ENCODE data around the gene ANKRD36.
"Not testable (repeated sequence)": the region's sequence is repeated elsewhere in the genome, so short reads cannot be mapped to it uniquely, and the experiment has no call there.

DNA sequence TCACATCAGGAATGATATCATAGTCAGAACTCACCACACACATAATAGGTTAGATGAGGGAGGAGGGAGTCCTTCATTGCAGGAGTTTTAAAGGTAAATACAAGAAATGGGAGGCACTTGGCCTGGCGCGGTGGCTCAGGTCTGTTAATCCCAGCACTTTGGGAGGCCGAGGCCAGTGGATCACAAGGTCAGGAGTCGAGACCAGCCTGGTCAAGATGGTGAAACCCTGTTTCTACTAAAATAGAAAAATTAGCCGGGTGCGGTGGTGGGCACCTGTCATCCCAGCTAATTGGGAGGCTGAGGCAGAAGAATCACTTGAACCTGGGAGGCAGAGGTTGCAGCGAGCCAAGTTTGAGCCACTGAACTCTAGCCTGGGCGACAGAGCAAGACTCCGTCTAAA lies 1.7 kb upstream of the ANKRD36 start:
- TF ChIP-seq, protein P1, sequence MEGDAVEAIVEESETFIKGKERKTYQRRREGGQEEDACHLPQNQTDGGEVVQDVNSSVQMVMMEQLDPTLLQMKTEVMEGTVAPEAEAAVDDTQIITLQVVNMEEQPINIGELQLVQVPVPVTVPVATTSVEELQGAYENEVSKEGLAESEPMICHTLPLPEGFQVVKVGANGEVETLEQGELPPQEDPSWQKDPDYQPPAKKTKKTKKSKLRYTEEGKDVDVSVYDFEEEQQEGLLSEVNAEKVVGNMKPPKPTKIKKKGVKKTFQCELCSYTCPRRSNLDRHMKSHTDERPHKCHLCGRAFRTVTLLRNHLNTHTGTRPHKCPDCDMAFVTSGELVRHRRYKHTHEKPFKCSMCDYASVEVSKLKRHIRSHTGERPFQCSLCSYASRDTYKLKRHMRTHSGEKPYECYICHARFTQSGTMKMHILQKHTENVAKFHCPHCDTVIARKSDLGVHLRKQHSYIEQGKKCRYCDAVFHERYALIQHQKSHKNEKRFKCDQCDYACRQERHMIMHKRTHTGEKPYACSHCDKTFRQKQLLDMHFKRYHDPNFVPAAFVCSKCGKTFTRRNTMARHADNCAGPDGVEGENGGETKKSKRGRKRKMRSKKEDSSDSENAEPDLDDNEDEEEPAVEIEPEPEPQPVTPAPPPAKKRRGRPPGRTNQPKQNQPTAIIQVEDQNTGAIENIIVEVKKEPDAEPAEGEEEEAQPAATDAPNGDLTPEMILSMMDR (IDR thresholded peaks at IDR 0.05) = not testable (repeated sequence)
- not testable (repeated sequence) for TF ChIP-seq POLR2A (IDR thresholded peaks at IDR 0.05)

Data from transverse colon (tissue), 3 donors.